ENCODE data around the gene TNPO1.

TNPO1 gene

DNA sequence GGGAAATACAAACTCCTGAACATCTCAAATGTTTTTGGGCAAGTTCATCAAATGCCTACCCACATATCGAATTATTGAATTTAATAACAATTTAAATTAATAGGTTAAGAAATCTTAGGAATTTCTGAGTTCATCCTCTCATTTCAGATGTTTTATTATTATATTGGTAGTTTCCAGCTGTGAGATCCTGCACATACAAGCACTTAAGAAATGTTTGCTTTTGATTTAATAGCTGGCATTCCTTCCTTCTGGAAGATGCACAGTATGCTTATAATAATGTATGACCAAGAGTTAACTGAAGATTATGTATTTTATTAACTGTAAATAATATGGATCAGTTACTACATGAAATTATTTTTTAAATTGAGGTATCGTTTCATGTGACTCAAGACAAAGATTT lies 13.9 kb downstream of the TNPO1 start:
- H3K4me1 ChIP-seq (ENCODE audit: control insufficient read depth, insufficient read depth, low read length) = peaks cover 9% of the 10 kb centered on the region
- POLR2A ChIA-PET = no interaction called here

GRCh38 chr5:72831685-72832084 lies 15.2 kb downstream of the TNPO1 start:
- no peaks in the 10 kb centered on the region for H3K9me3 ChIP-seq (ENCODE audit: control insufficient read depth, insufficient read depth, low read depth, low read length)
- no peak overlapping the region for H3K4me3 ChIP-seq (ENCODE audit: low read depth, low read length)
- H3K27ac ChIP-seq (ENCODE audit: extremely low read depth, low read depth, low read length) = no peak overlapping the region
- CTCF ChIA-PET = interaction anchor here (1.4 to 6.5 kb wide), 2 partner anchors 11 to 13 kb away, joined by 7 to 31 read pairs; partner anchors contain the start of gene TNPO1
- H3K36me3 ChIP-seq (ENCODE audit: control insufficient read depth in 2 of 2, insufficient read depth in 1 of 2, low read length in 2 of 2) = no peaks in the 10 kb centered on the region
- POLR2A ChIA-PET = no interaction called here
- peaks cover 9% of the 10 kb centered on the region for H3K4me1 ChIP-seq (ENCODE audit: control insufficient read depth, insufficient read depth, low read length)
- peak; percentile 22; the same call in 1 of the 2 replicates for TF ChIP-seq PRDM6 (tag by site-specific recombination; IDR thresholded peaks at IDR 0.05)
- no peak for TF ChIP-seq ZNF776 (tag by site-specific recombination; IDR thresholded peaks at IDR 0.05; ENCODE audit: borderline replicate concordance)

More for the DNA sequence above, 13.9 kb downstream of the TNPO1 start:
- H3K4me3 ChIP-seq (ENCODE audit: low read depth, low read length) = no peak overlapping the region
- CTCF ChIA-PET = interaction anchor here (0.6 to 6.5 kb wide), 4 partner anchors 12 to 460 kb away, joined by 3 to 31 read pairs (median 4); partner anchors contain the start of gene TNPO1
- peaks cover 0 to 4% of the 10 kb centered on the region in 2 experiments; a peak in 1 of 3 replicates for H3K36me3 ChIP-seq (ENCODE audit: control insufficient read depth in 2 of 2, insufficient read depth in 1 of 2, low read length in 2 of 2)
- H3K9me3 ChIP-seq (ENCODE audit: control insufficient read depth, insufficient read depth, low read depth, low read length) = no peaks in the 10 kb centered on the region
- no peak overlapping the region for H3K27ac ChIP-seq (ENCODE audit: extremely low read depth, low read depth, low read length)
- TF ChIP-seq PRDM6 (tag by site-specific recombination; IDR thresholded peaks at IDR 0.05) = peak; percentile 43; the same call in 1 of the 2 replicates
- no peak for TF ChIP-seq ZNF747 (tag by site-specific recombination; IDR thresholded peaks at IDR 0.05)

DNA sequence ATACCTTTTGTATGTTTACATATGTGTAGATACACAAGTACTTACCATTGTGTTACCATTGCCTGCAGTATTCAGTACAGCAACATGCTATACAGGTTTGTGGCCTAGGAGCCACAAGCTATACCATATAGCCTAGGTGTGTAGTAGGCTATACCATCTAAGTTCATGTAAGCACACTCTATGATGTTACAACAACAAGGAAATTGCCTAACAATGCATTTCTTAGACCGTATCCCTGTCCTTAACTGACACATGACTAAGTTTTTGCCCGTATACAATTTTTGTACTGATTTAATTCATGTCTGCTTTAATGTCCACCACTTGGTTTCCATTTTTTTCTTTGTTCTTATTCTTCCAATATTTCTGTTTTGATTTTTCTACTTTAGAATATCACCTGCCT lies 18.5 kb downstream of the TNPO1 start:
- no peaks in the 10 kb centered on the region for H3K9me3 ChIP-seq (ENCODE audit: control insufficient read depth, insufficient read depth, low read depth, low read length)
- POLR2A ChIA-PET = interaction anchor here (1.3 to 1.4 kb wide), 2 partner anchors 14 kb away, joined by 4 read pairs; no protein-coding TSS in a partner anchor
- CTCF ChIA-PET = no interaction called here
- H3K4me3 ChIP-seq (ENCODE audit: low read depth, low read length) = no peak overlapping the region
- no peaks in the 10 kb centered on the region for H3K36me3 ChIP-seq (ENCODE audit: control insufficient read depth in 2 of 2, insufficient read depth in 1 of 2, low read length in 2 of 2)
- H3K4me1 ChIP-seq (ENCODE audit: control insufficient read depth, insufficient read depth, low read length) = peaks cover 16% of the 10 kb centered on the region; the same call in 1 of the 2 replicates
- H3K27ac ChIP-seq (ENCODE audit: extremely low read depth, low read depth, low read length) = no peak overlapping the region
- TF ChIP-seq ZNF76 (tag by site-specific recombination; IDR thresholded peaks at IDR 0.05; ENCODE audit: borderline replicate concordance, low read depth) = no peak
- no peak for TF ChIP-seq ZBTB21 (tag by site-specific recombination; IDR thresholded peaks at IDR 0.05)
- no peak for TF ChIP-seq ZNF670 (tag by site-specific recombination; IDR thresholded peaks at IDR 0.05; ENCODE audit: low read depth)

DNA sequence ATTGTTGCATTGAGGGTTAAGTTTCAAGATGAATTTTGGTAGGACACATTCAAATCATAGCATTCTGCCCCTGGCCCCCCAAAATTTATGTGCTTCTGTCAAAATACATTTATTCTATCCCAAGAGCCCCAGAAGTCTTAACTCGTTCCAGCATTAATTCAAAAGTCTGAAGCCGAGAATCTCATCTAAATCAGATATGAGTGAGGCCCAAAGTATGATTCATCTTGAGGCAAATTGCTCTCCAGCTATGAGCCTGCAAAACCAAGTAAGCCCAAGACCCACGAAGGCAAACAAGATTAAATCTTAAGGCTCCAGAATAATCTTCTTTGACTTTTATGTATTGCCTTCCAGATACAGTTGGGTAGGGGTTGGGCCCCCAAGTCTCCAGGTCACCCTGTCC lies 19.2 kb downstream of the TNPO1 start:
- H3K27ac ChIP-seq (ENCODE audit: extremely low read depth, low read depth, low read length) = no peak overlapping the region
- ChIA-PET POLR2A (interaction anchor here (1.4 kb wide), 1 partner anchor 14 kb away, joined by 4 read pairs; no protein-coding TSS in a partner anchor), CTCF (no interaction called here)
- H3K9me3 ChIP-seq (ENCODE audit: control insufficient read depth, insufficient read depth, low read depth, low read length) = no peaks in the 10 kb centered on the region
- H3K36me3 ChIP-seq (ENCODE audit: control insufficient read depth in 2 of 2, insufficient read depth in 1 of 2, low read length in 2 of 2) = no peaks in the 10 kb centered on the region
- H3K4me1 ChIP-seq (ENCODE audit: control insufficient read depth, insufficient read depth, low read length) = peaks cover 10% of the 10 kb centered on the region; the same call in 1 of the 2 replicates
- no peak overlapping the region for H3K4me3 ChIP-seq (ENCODE audit: low read depth, low read length)
- TF ChIP-seq ZNF488 (tag by site-specific recombination; IDR thresholded peaks at IDR 0.05) (no peak), ZFP37 (tag by site-specific recombination; IDR thresholded peaks at IDR 0.05) (no peak), PRDM1 (tag by site-specific recombination; IDR thresholded peaks at IDR 0.05) (no peak), ZNF585B (tag by site-specific recombination; IDR thresholded peaks at IDR 0.05) (no peak), ZNF544 (tag by site-specific recombination; IDR thresholded peaks at IDR 0.05) (no peak), ZNF221 (tag by site-specific recombination; IDR thresholded peaks at IDR 0.05; ENCODE audit: borderline replicate concordance) (no peak), ZNF521 (tag by site-specific recombination; IDR thresholded peaks at IDR 0.05) (no peak), YY2 (tag by site-specific recombination; IDR thresholded peaks at IDR 0.05) (no peak), ZNF514 (tag by site-specific recombination; IDR thresholded peaks at IDR 0.05) (no peak), ZNF214 (tag by site-specific recombination; IDR thresholded peaks at IDR 0.05; ENCODE audit: borderline replicate concordance) (no peak), ZNF133 (tag by site-specific recombination; IDR thresholded peaks at IDR 0.05) (no peak), ZNF23 (tag by site-specific recombination; IDR thresholded peaks at IDR 0.05; ENCODE audit: borderline replicate concordance) (no peak), MZF1 (tag by site-specific recombination; IDR thresholded peaks at IDR 0.05; ENCODE audit: borderline replicate concordance) (no peak), ZNF394 (tag by site-specific recombination; IDR thresholded peaks at IDR 0.05; ENCODE audit: borderline replicate concordance) (no peak), ZNF776 (tag by site-specific recombination; IDR thresholded peaks at IDR 0.05; ENCODE audit: borderline replicate concordance) (no peak), ZBTB8A (tag by site-specific recombination; IDR thresholded peaks at IDR 0.05) (no peak), KLF7 (tag by site-specific recombination; IDR thresholded peaks at IDR 0.05; ENCODE audit: borderline replicate concordance) (no peak)
- TF ChIP-seq, protein P1, sequence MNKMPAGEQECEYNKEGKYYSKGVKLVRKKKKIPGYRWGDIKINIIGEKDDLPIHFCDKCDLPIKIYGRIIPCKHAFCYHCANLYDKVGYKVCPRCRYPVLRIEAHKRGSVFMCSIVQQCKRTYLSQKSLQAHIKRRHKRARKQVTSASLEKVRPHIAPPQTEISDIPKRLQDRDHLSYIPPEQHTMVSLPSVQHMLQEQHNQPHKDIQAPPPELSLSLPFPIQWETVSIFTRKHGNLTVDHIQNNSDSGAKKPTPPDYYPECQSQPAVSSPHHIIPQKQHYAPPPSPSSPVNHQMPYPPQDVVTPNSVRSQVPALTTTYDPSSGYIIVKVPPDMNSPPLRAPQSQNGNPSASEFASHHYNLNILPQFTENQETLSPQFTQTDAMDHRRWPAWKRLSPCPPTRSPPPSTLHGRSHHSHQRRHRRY (tag by site-specific recombination; IDR thresholded peaks at IDR 0.05) = no peak
